GM12878 (cell line): ENCODE measurements around the gene CWF19L1. TPM values are rescaled to one million over a fixed set of nuclear protein-coding genes. Genes with fewer than 3 reads are reported as not detected.

Source experiments
- ATAC-seq: fragments of 200-7000 bp; cut with Tn5 transposase; 3 replicates; pipeline ENCODE4 v1.9.1; 2020; ENCODE audit warnings: mild to moderate bottlenecking, moderate library complexity
- BruUV-seq: library from RNA; stranded (reverse); fragments of 400-500 nt; replicated peaks from 2 replicates; lab custom pipeline; 2021; lab: Mats Ljungman, UMichigan
- CTCF ChIA-PET: fragments of 300-600 bp; sonication (Branson Sonifier 250); formaldehyde crosslinking; extraction: SDS; loops from one replicate; lab custom pipeline; 2021; ENCODE audit warnings: inconsistent platforms; lab: Yijun Ruan, JAX
- POLR2A ChIA-PET: fragments of 350-600 bp; formaldehyde crosslinking; extraction: SDS; loops from one replicate; lab custom pipeline; 2021; ENCODE audit warnings: inconsistent platforms; lab: Charles Lee
- RAD21 ChIA-PET: fragments of 300-600 bp; sonication (Branson Sonifier 250); formaldehyde crosslinking; loops from one replicate; lab custom pipeline; 2023; ENCODE audit warnings: antibody characterized with exemption; ENCODE audit not compliant: unreplicated experiment; lab: Charles Lee
- SMC1A ChIA-PET: fragments of 300-600 bp; sonication (Branson Sonifier 250); formaldehyde crosslinking; loops from one replicate; lab custom pipeline; 2023; ENCODE audit not compliant: unreplicated experiment, uncharacterized antibody; lab: Charles Lee
- DNase-seq: peaks from one replicate; pipeline ENCODE4 v3.0.0-alpha.2; 2011; ENCODE audit warnings: low read depth, low spot score
- FAIRE-seq: peaks from 3 replicates; lab custom pipeline; 2011; peaks lifted over from hg19 to GRCh38; lab: Jason Lieb, UNC
- H2AFZ ChIP-seq: 2 replicates; pipeline ENCODE4 v1.6.0; 2011; ENCODE audit warnings: low read depth, low read length, control low read depth; ENCODE audit not compliant: control insufficient read depth
- H3K27ac ChIP-seq: 2 replicates; pipeline ENCODE4 v1.5.1; 2011; ENCODE audit warnings: control low read depth; ENCODE audit not compliant: control insufficient read depth, insufficient read depth
- H3K27me3 ChIP-seq, 2 experiments: replicated peaks in 1 of 2; 2 replicates each; pipeline versions ENCODE4 v1.6.0 to v1.6.1; 2011; ENCODE audit warnings: low read length in 1 of 2; ENCODE audit not compliant: control insufficient read depth in 2 of 2, insufficient read depth in 2 of 2
- H3K36me3 ChIP-seq, 2 experiments: 2 replicates each; pipeline ENCODE4 v1.5.1; 2011; ENCODE audit warnings: low read length in 1 of 2; ENCODE audit not compliant: control insufficient read depth in 2 of 2, insufficient read depth in 2 of 2
- H3K4me1 ChIP-seq: 2 replicates; pipeline ENCODE4 v1.6.1; 2011; ENCODE audit warnings: mild to moderate bottlenecking, low read length, moderate library complexity, mixed read lengths; ENCODE audit not compliant: control insufficient read depth, insufficient read depth
- H3K4me2 ChIP-seq: 2 replicates; pipeline ENCODE4 v1.6.0; 2011; ENCODE audit warnings: control low read depth; ENCODE audit not compliant: control insufficient read depth, insufficient read depth
- H3K4me3 ChIP-seq: fragments of 200-600 bp; sonication (generic); 2 replicates; pipeline ENCODE4 v1.5.1; 2016
- H3K79me2 ChIP-seq: 2 replicates; pipeline ENCODE4 v1.6.0; 2011; ENCODE audit warnings: low read length; ENCODE audit not compliant: control insufficient read depth, insufficient read depth
- H3K9ac ChIP-seq: 2 replicates; pipeline ENCODE4 v1.8.0; 2011; ENCODE audit warnings: low read length, control low read depth, mixed read lengths; ENCODE audit not compliant: control insufficient read depth, insufficient read depth
- H3K9me3 ChIP-seq: replicated peaks from 3 replicates; pipeline ENCODE4 v1.5.1; 2011; ENCODE audit warnings: mild to moderate bottlenecking, low read length; ENCODE audit not compliant: control insufficient read depth, insufficient read depth
- H4K20me1 ChIP-seq: 2 replicates; pipeline ENCODE4 v1.6.0; 2011; ENCODE audit not compliant: control insufficient read depth, insufficient read depth
- E4F1 ChIP-seq: fragments of 450-650 bp; IDR thresholded peaks from 2 replicates; pipeline ENCODE4 v1.6.1; 2018; ENCODE audit warnings: borderline replicate concordance, mild to moderate bottlenecking; ENCODE audit not compliant: partially characterized antibody
- NFYB ChIP-seq: IDR thresholded peaks from 2 replicates; pipeline ENCODE4 v1.6.1; 2011; ENCODE audit warnings: low read depth, mild to moderate bottlenecking, low read length, improper control_type of control experiment, moderate library complexity; ENCODE audit not compliant: insufficient read depth
- NKRF ChIP-seq: fragments of 450-650 bp; conservative IDR thresholded peaks from 2 replicates; pipeline ENCODE4 v1.6.1; 2017; ENCODE audit warnings: mild to moderate bottlenecking, moderate library complexity
- WRNIP1 ChIP-seq: IDR thresholded peaks from 2 replicates; pipeline ENCODE4 v1.6.1; 2011; ENCODE audit warnings: low read depth, low read length, improper control_type of control experiment, borderline replicate concordance
- ZNF687 ChIP-seq: fragments of 450-650 bp; IDR thresholded peaks from 2 replicates; pipeline ENCODE4 v1.6.1; 2017; ENCODE audit warnings: mild to moderate bottlenecking, moderate library complexity
- WGBS: methylation state at CpG from one replicate; pipeline ENCODE4 v1.1.6; 2016; ENCODE audit warnings: low lambda C conversion rate; ENCODE audit not compliant: insufficient replicate concordance, insufficient coverage; ENCODE audit errors: missing lambda C conversion rate; 5-methylcytosine and 5-hydroxymethylcytosine counted together
- in situ Hi-C: fragments of 300-500 bp; cut with MboI; formaldehyde crosslinking; loops from 9 replicates; pipeline ENCODE4 v1.14.3; 2018; ENCODE audit warnings: mixed read lengths
- intact Hi-C: fragments of 100-400 bp; cut with micrococcal nuclease; formaldehyde crosslinking; loops from one replicate; pipeline ENCODE4 v1.14.2; 2022; ENCODE audit not compliant: unreplicated experiment
- polyA plus RNA-seq, 11 experiments: library from polyadenylated mRNA; depleted of rRNA in 4 of 11; unstranded in 6 of 11; stranded (reverse) in 5 of 11; fragments of >200 nt; fragmentation: Nextera tagmentation in 4 of 11; fragmentation: Illumina TruSeq in 1 of 11; extraction: Ambion mirVana in 4 of 11; extraction: Trizol in 1 of 11; gene quantifications; 1 replicate in 1 of 11; 2 replicates in 10 of 11; pipeline versions ENCODE4 v1.2.1 to v1.2.3, GENCODE V29; 2011 to 2016; ENCODE audit warnings: inconsistent platforms in 2 of 11, missing spikeins in 2 of 11, low read depth in 1 of 11
- total RNA-seq, 4 experiments: library from RNA; depleted of rRNA in 3 of 4; stranded (reverse); fragments of >200 nt in 3 of 4; fragmentation: Illumina TruSeq in 1 of 4; extraction: Trizol in 1 of 4; gene quantifications; 2 replicates each; pipeline versions ENCODE4 v1.2.1 to v1.2.3, GENCODE V29; 2013 to 2021
- TF ChIP-seq, protein P1 (sequence below): fragments of 450-650 bp; IDR thresholded peaks from 2 replicates; pipeline ENCODE4 v1.6.1; 2016; ENCODE audit warnings: mild to moderate bottlenecking
- TF ChIP-seq, protein P2 (sequence below): IDR thresholded peaks from 2 replicates; pipeline ENCODE4 v1.6.1; 2011; ENCODE audit warnings: borderline replicate concordance, low read depth, mild to moderate bottlenecking, moderate library complexity, mixed read lengths, low read length; ENCODE audit not compliant: insufficient read depth; ENCODE audit errors: extremely low read length
- TF ChIP-seq, protein P3 (sequence below): fragments of 450-650 bp; IDR thresholded peaks from 2 replicates; pipeline ENCODE4 v1.6.1; 2014; ENCODE audit warnings: mild to moderate bottlenecking

The CWF19L1 gene
- total and polyA plus RNA-seq, 10 of the 15 experiments (the other 5 are each of a cell fraction or from before 2014, with no cell fraction given) = 30.2 to 51.7 (median 38.1) TPM

- FAIRE-seq (no peak), DNase-seq (no peak), ATAC-seq (no peak)
- intact Hi-C loops = no loop called here
- Histone ChIP-seq H3K4me2 (no peak overlapping the region), H3K36me3 (peaks cover 2 to 13% of the 10 kb centered on the region in 2 experiments), H3K27ac (no peak overlapping the region), H2AFZ (no peak overlapping the region), H3K4me3 (no peak overlapping the region), H3K4me1 (no peaks in the 10 kb centered on the region), H3K27me3 (no peaks in the 10 kb centered on the region), H3K9me3 (no peaks in the 10 kb centered on the region), H4K20me1 (no peaks in the 10 kb centered on the region), H3K79me2 (no peaks in the 10 kb centered on the region), H3K9ac (no peak overlapping the region)
- ChIA-PET RAD21 (no interaction called here), SMC1A (interaction anchor here (0.7 to 1.7 kb wide), 4 partner anchors 10 to 370 kb away, joined by 3 to 6 read pairs (median 4); no protein-coding TSS in a partner anchor), POLR2A (interaction anchor here (0.5 kb wide), 1 partner anchor 20 kb away, joined by 3 read pairs; no protein-coding TSS in a partner anchor), CTCF (interaction anchor here (2.3 kb wide), 1 partner anchor 10 kb away, joined by 6 read pairs; no protein-coding TSS in a partner anchor)
- no TSS peak for BruUV-seq
- WGBS = 97% methylated on average over 2 of the region's 2 CpGs
- in situ Hi-C loops = no loop called here
- TF ChIP-seq, protein P1, sequence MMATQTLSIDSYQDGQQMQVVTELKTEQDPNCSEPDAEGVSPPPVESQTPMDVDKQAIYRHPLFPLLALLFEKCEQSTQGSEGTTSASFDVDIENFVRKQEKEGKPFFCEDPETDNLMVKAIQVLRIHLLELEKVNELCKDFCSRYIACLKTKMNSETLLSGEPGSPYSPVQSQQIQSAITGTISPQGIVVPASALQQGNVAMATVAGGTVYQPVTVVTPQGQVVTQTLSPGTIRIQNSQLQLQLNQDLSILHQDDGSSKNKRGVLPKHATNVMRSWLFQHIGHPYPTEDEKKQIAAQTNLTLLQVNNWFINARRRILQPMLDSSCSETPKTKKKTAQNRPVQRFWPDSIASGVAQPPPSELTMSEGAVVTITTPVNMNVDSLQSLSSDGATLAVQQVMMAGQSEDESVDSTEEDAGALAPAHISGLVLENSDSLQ = no peak
- no peak for TF ChIP-seq NFYB
- TF ChIP-seq, protein P2, sequence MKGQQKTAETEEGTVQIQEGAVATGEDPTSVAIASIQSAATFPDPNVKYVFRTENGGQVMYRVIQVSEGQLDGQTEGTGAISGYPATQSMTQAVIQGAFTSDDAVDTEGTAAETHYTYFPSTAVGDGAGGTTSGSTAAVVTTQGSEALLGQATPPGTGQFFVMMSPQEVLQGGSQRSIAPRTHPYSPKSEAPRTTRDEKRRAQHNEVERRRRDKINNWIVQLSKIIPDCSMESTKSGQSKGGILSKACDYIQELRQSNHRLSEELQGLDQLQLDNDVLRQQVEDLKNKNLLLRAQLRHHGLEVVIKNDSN = no peak
- TF ChIP-seq E4F1 = no peak
- no peak for TF ChIP-seq ZNF687
- no peak for TF ChIP-seq WRNIP1
- TF ChIP-seq, protein P3, sequence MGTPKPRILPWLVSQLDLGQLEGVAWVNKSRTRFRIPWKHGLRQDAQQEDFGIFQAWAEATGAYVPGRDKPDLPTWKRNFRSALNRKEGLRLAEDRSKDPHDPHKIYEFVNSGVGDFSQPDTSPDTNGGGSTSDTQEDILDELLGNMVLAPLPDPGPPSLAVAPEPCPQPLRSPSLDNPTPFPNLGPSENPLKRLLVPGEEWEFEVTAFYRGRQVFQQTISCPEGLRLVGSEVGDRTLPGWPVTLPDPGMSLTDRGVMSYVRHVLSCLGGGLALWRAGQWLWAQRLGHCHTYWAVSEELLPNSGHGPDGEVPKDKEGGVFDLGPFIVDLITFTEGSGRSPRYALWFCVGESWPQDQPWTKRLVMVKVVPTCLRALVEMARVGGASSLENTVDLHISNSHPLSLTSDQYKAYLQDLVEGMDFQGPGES = no peak
- TF ChIP-seq NKRF = no peak
These were observed 51.4 kb downstream of the CWF19L1 start for GRCh38 chr10:100216006-100216405.
